22Rv1 (cell line): ENCODE measurements around the gene GCSAML.

Source experiments
- CTCF ChIP-seq: fragments of 450-650 bp; IDR thresholded peaks from 2 replicates; pipeline ENCODE4 v1.5.1; 2017; ENCODE audit warnings: mild to moderate bottlenecking
- ZFX ChIP-seq: fragments of 450-650 bp; IDR thresholded peaks from 2 replicates; pipeline ENCODE4 v1.6.1; 2017; ENCODE audit warnings: antibody characterized with exemption, borderline replicate concordance

- TF ChIP-seq CTCF (no peak), ZFX (no peak)
Measured at GRCh38 chr1:247518613-247518891, 30.4 kb upstream of the GCSAML start.
